Effector CD4-positive, alpha-beta T cell (primary cell): ENCODE measurements around the gene DENND5B.
"Not testable (repeated sequence)": the region's sequence is repeated elsewhere in the genome, so short reads cannot be mapped to it uniquely, and the experiment has no call there.

Experiments used
- DNase-seq: peaks from one replicate; pipeline ENCODE4 v3.0.0-alpha.2; 2020

The DENND5B gene

GRCh38 chr12:31456562-31456961 is 134.4 kb downstream of the DENND5B start:
- DNase-seq = no peak

- no peak for DNase-seq
These were observed 146.2 kb downstream of the DENND5B start for GRCh38 chr12:31444736-31445135.

- no peak for DNase-seq
These were observed 150.3 kb downstream of the DENND5B start for GRCh38 chr12:31440586-31440985.

GRCh38 chr12:31440134-31440533 is 150.8 kb downstream of the DENND5B start:
- DNase-seq = no peak

GRCh38 chr12:31431721-31432240 is 159.2 kb downstream of the DENND5B start:
- DNase-seq = no peak

GRCh38 chr12:31423405-31423804 is 167.5 kb downstream of the DENND5B start:
- DNase-seq = no peak

GRCh38 chr12:31412292-31412801 is 178.6 kb downstream of the DENND5B start:
- no peak for DNase-seq

GRCh38 chr12:31408763-31409162 is 182.2 kb downstream of the DENND5B start:
- DNase-seq = no peak

- DNase-seq = no peak
These were observed 183.4 kb downstream of the DENND5B start for GRCh38 chr12:31407562-31407961.

- DNase-seq = no peak
These were observed 184.6 kb downstream of the DENND5B start for GRCh38 chr12:31406345-31406744.

GRCh38 chr12:31405021-31405420 is 185.9 kb downstream of the DENND5B start:
- no peak for DNase-seq

- DNase-seq = peak; percentile 34
These were observed 187.8 kb downstream of the DENND5B start for GRCh38 chr12:31403099-31403607.

- no peak for DNase-seq
These were observed 197.9 kb downstream of the DENND5B start for GRCh38 chr12:31393004-31393550.

- no peak for DNase-seq
These were observed 199.9 kb downstream of the DENND5B start for GRCh38 chr12:31390991-31391390.

GRCh38 chr12:31388713-31389112 is 202.2 kb downstream of the DENND5B start:
- DNase-seq = no peak

GRCh38 chr12:31387466-31387865 is 203.5 kb downstream of the DENND5B start:
- no peak for DNase-seq

- no peak for DNase-seq
These were observed 203.9 kb downstream of the DENND5B start for GRCh38 chr12:31387011-31387410.

GRCh38 chr12:31386364-31386777 is 204.6 kb downstream of the DENND5B start:
- no peak for DNase-seq

GRCh38 chr12:31377210-31377609 is 213.7 kb downstream of the DENND5B start:
- DNase-seq = not testable (repeated sequence)

- not testable (repeated sequence) for DNase-seq
These were observed 215.5 kb downstream of the DENND5B start for GRCh38 chr12:31375422-31375821.

- DNase-seq = no peak
These were observed 219.7 kb downstream of the DENND5B start for GRCh38 chr12:31371256-31371620.

GRCh38 chr12:31370531-31371255 is 220.2 kb downstream of the DENND5B start:
- no peak for DNase-seq

- no peak for DNase-seq
These were observed 221.0 kb downstream of the DENND5B start for GRCh38 chr12:31369712-31370521.
